ENCODE data around the gene CERK. TPM values are rescaled to one million over a fixed set of nuclear protein-coding genes. Genes with fewer than 3 reads are reported as not detected.

CERK gene, protein sequence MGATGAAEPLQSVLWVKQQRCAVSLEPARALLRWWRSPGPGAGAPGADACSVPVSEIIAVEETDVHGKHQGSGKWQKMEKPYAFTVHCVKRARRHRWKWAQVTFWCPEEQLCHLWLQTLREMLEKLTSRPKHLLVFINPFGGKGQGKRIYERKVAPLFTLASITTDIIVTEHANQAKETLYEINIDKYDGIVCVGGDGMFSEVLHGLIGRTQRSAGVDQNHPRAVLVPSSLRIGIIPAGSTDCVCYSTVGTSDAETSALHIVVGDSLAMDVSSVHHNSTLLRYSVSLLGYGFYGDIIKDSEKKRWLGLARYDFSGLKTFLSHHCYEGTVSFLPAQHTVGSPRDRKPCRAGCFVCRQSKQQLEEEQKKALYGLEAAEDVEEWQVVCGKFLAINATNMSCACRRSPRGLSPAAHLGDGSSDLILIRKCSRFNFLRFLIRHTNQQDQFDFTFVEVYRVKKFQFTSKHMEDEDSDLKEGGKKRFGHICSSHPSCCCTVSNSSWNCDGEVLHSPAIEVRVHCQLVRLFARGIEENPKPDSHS
- polyA plus RNA-seq, result 57.4 and 66.2 TPM in 2 replicates
- 88.8 and 96.7 TPM in 2 replicates for polyA minus RNA-seq

DNA sequence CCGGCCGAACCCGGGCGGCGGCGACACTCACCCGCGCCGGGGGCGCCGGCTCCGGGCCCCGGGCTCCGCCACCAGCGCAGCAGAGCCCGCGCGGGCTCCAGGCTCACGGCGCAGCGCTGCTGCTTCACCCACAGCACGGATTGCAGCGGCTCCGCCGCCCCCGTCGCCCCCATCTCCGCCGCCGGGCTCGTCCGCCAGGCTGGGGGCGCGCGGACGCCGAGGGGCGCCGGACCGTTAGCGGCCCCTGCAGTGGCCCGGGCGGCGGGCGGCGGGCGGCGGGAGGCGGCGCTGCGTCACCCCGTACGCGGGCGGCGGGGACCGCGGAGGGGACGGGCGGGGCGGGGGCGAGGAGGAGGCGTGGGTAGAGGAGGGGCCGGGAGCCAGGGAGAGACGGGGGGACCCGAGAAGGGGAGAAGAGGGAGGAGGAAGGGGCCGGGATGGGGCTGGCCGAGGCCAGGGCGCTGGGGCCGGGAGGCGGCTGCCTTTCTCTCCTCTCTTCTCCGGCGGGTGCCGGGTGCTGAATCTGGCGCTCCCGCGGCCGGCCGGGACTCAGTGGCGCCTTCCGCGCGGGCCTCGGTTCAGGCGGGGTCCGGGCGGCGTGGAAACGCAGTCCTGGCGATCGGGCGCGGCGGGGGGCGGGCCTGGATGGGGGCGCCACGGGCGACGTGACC lies at the start of gene CERK:
Gene CERK (minus strand): TSS at position 277 of the 671 bp plus-strand sequence. CDS start 104 bp downstream, at position 173.
- H2AFZ ChIP-seq (ENCODE audit: low read depth, low read length), result peak within 1 kb of the TSS; percentile 45
- peak within 1 kb of the TSS; percentile 74 for H3K27ac ChIP-seq (ENCODE audit: low read length)
- H3K9me2 ChIP-seq (ENCODE audit: insufficient read depth, low read length), result no peaks in the 10 kb centered on the region
- H3K9me3 ChIP-seq (ENCODE audit: low read length), result no peaks in the 10 kb centered on the region
- no peaks in the 10 kb centered on the region for H3K36me3 ChIP-seq (ENCODE audit: insufficient read depth, low read length)
- peaks cover 35% of the 10 kb centered on the region for H3K79me2 ChIP-seq (replicated peaks; ENCODE audit: insufficient read depth, low read length)
- H3K4me3 ChIP-seq (ENCODE audit: low read length), result peak within 1 kb of the TSS; percentile 88
- no peaks in the 10 kb centered on the region for H4K20me1 ChIP-seq (ENCODE audit: insufficient read depth)
- H3F3A ChIP-seq (ENCODE audit: insufficient read depth, low read length, poor library complexity, severe bottlenecking), result no peaks in the 10 kb centered on the region
- H3K9ac ChIP-seq (ENCODE audit: low read length), result peak within 1 kb of the TSS; percentile 85
- H3K4me2 ChIP-seq (ENCODE audit: low read length), result peak within 1 kb of the TSS; percentile 70
- peak; percentile 36 for TF ChIP-seq POLR2AphosphoS5 (IDR thresholded peaks at IDR 0.05)
- TF ChIP-seq, protein P1, sequence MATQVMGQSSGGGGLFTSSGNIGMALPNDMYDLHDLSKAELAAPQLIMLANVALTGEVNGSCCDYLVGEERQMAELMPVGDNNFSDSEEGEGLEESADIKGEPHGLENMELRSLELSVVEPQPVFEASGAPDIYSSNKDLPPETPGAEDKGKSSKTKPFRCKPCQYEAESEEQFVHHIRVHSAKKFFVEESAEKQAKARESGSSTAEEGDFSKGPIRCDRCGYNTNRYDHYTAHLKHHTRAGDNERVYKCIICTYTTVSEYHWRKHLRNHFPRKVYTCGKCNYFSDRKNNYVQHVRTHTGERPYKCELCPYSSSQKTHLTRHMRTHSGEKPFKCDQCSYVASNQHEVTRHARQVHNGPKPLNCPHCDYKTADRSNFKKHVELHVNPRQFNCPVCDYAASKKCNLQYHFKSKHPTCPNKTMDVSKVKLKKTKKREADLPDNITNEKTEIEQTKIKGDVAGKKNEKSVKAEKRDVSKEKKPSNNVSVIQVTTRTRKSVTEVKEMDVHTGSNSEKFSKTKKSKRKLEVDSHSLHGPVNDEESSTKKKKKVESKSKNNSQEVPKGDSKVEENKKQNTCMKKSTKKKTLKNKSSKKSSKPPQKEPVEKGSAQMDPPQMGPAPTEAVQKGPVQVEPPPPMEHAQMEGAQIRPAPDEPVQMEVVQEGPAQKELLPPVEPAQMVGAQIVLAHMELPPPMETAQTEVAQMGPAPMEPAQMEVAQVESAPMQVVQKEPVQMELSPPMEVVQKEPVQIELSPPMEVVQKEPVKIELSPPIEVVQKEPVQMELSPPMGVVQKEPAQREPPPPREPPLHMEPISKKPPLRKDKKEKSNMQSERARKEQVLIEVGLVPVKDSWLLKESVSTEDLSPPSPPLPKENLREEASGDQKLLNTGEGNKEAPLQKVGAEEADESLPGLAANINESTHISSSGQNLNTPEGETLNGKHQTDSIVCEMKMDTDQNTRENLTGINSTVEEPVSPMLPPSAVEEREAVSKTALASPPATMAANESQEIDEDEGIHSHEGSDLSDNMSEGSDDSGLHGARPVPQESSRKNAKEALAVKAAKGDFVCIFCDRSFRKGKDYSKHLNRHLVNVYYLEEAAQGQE (IDR thresholded peaks at IDR 0.05; ENCODE audit: borderline replicate concordance), result no peak
- TF ChIP-seq MXI1 (conservative IDR thresholded peaks at IDR 0.05; ENCODE audit: poor library complexity, severe bottlenecking), result peak; percentile 10
- TF ChIP-seq RAD21 (conservative IDR thresholded peaks at IDR 0.05), result no peak
- no peak for TF ChIP-seq EP300 (conservative IDR thresholded peaks at IDR 0.05; ENCODE audit: poor library complexity, severe bottlenecking)
- TF ChIP-seq, protein P2, sequence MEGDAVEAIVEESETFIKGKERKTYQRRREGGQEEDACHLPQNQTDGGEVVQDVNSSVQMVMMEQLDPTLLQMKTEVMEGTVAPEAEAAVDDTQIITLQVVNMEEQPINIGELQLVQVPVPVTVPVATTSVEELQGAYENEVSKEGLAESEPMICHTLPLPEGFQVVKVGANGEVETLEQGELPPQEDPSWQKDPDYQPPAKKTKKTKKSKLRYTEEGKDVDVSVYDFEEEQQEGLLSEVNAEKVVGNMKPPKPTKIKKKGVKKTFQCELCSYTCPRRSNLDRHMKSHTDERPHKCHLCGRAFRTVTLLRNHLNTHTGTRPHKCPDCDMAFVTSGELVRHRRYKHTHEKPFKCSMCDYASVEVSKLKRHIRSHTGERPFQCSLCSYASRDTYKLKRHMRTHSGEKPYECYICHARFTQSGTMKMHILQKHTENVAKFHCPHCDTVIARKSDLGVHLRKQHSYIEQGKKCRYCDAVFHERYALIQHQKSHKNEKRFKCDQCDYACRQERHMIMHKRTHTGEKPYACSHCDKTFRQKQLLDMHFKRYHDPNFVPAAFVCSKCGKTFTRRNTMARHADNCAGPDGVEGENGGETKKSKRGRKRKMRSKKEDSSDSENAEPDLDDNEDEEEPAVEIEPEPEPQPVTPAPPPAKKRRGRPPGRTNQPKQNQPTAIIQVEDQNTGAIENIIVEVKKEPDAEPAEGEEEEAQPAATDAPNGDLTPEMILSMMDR (IDR thresholded peaks at IDR 0.05; ENCODE audit: poor library complexity, severe bottlenecking), result no peak
- peak; percentile 48 for TF ChIP-seq TAF1 (IDR thresholded peaks at IDR 0.05; ENCODE audit: low read depth)
- no peaks in the 10 kb centered on the region for H3K27me3 ChIP-seq (ENCODE audit: insufficient read depth, low read depth, low read length)

DNA sequence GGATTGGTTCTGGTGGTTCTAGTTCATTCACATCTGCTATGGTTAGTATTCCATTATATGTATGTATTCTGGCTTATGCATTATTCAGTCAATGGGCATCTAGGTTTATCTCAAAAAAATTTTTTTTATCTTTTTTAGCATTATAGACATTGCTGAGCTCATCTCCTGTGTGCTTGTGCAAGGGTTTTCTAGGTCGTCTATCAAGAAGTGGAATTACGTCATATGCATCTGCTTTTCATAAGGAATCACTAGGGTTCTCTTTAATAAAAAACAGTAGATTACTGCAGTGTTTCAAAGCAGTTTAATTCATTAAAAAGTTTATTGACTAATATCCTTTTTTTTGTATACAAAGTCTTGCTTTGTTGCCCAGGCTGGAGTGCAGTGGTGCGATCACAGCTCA lies 45.7 kb upstream of the CERK start:
- Histone ChIP-seq H3K9ac (ENCODE audit: low read length) (no peak overlapping the region), H3K4me2 (ENCODE audit: low read length) (no peak overlapping the region), H2AFZ (ENCODE audit: low read depth, low read length) (no peak overlapping the region), H3K27ac (ENCODE audit: low read length) (no peak overlapping the region), H3K79me2 (replicated peaks; ENCODE audit: insufficient read depth, low read length) (no peaks in the 10 kb centered on the region), H3K9me3 (ENCODE audit: low read length) (no peaks in the 10 kb centered on the region), H3K4me3 (ENCODE audit: low read length) (no peak overlapping the region), H3K9me2 (ENCODE audit: insufficient read depth, low read length) (no peaks in the 10 kb centered on the region), H3K27me3 (ENCODE audit: insufficient read depth, low read depth, low read length) (no peaks in the 10 kb centered on the region), H3K36me3 (ENCODE audit: insufficient read depth, low read length) (no peaks in the 10 kb centered on the region), H3F3A (ENCODE audit: insufficient read depth, low read length, poor library complexity, severe bottlenecking) (no peaks in the 10 kb centered on the region), H4K20me1 (ENCODE audit: insufficient read depth) (no peaks in the 10 kb centered on the region)
- TF ChIP-seq POLR2AphosphoS5 (IDR thresholded peaks at IDR 0.05) (no peak), SMC3 (conservative IDR thresholded peaks at IDR 0.05; ENCODE audit: poor library complexity) (no peak), EZH2 (IDR thresholded peaks at IDR 0.05; ENCODE audit: borderline replicate concordance, insufficient read depth, low read length, poor library complexity, severe bottlenecking) (no peak), EP300 (conservative IDR thresholded peaks at IDR 0.05; ENCODE audit: poor library complexity, severe bottlenecking) (no peak), MXI1 (conservative IDR thresholded peaks at IDR 0.05; ENCODE audit: poor library complexity, severe bottlenecking) (no peak), RAD21 (conservative IDR thresholded peaks at IDR 0.05) (no peak), TAF1 (IDR thresholded peaks at IDR 0.05; ENCODE audit: low read depth) (no peak)
- TF ChIP-seq, protein P2 (IDR thresholded peaks at IDR 0.05; ENCODE audit: poor library complexity, severe bottlenecking), result no peak
- TF ChIP-seq, protein P1 (IDR thresholded peaks at IDR 0.05; ENCODE audit: borderline replicate concordance), result no peak
